Gastroesophageal sphincter (tissue), 3 donors: ENCODE data around the gene AQP6.

Experiments used
- CTCF ChIP-seq, 4 experiments: fragments of 200-600 bp in 2 of 4; fragments of 450-650 bp in 2 of 4; sonication (generic) in 1 of 4; IDR thresholded peaks; one replicate each; pipeline ENCODE4 v1.5.1; 2017 to 2019; ENCODE audit warnings: antibody characterized with exemption in 4 of 4, mild to moderate bottlenecking in 2 of 4, moderate library complexity in 2 of 4
- POLR2AphosphoS5 ChIP-seq: sonication (generic); formaldehyde crosslinking; IDR thresholded peaks from one replicate; pipeline ENCODE4 v1.6.1; 2017; ENCODE audit warnings: antibody characterized with exemption

GRCh38 chr12:49971141-49971540, 1.6 kb upstream of the AQP6 start:
- no peak for TF ChIP-seq POLR2AphosphoS5
- TF ChIP-seq CTCF (IDR thresholded peaks at IDR 0.05), result no peak
